Measurements from ENCODE around the gene KLK14. TPM values are rescaled to one million over a fixed set of nuclear protein-coding genes. Genes with fewer than 3 reads are reported as not detected.

Gene KLK14
- total and polyA plus RNA-seq, 8 donors: 0.17 to 0.45 (median 0.27) TPM; not detected in 2

- Histone ChIP-seq H3K4me1 (no peaks in the 10 kb centered on the region), H3K27me3 (peaks cover 0 to 4% of the 10 kb centered on the region in 2 donors), H3K36me3 (no peaks in the 10 kb centered on the region), H3K4me3 (no peak overlapping the region), H3K9me3 (no peaks in the 10 kb centered on the region), H3K27ac (no peak overlapping the region)
- TF ChIP-seq CTCF (IDR thresholded peaks at IDR 0.05): no peak
- intact Hi-C loops (cut with DNase I): no loop called here
- DNase-seq: no peak
- no peak for ATAC-seq
These were observed 42.5 kb downstream of the KLK14 start for GRCh38 chr19:51040151-51040550.

- ATAC-seq (no peak), DNase-seq (no peak)
- Histone ChIP-seq H3K27ac (no peak overlapping the region), H3K4me1 (no peaks in the 10 kb centered on the region), H3K4me3 (no peak overlapping the region), H3K36me3 (no peaks in the 10 kb centered on the region), H3K27me3 (peaks cover 0 to 23% of the 10 kb centered on the region in 2 donors), H3K9me3 (no peaks in the 10 kb centered on the region)
- TF ChIP-seq CTCF (IDR thresholded peaks at IDR 0.05): no peak
- intact Hi-C loops (cut with DNase I): no loop called here
These were observed 46.2 kb downstream of the KLK14 start for GRCh38 chr19:51036519-51036918.

- intact Hi-C loops (cut with DNase I): no loop called here
- ATAC-seq (no peak), DNase-seq (no peak)
- H3K4me3 ChIP-seq: no peak within 1 kb of the TSS
- peaks cover 0 to 37% of the 10 kb centered on the region in 2 donors for H3K27me3 ChIP-seq
- no peaks in the 10 kb centered on the region for H3K4me1 ChIP-seq
- H3K27ac ChIP-seq: no peak within 1 kb of the TSS
- H3K9me3 ChIP-seq: no peaks in the 10 kb centered on the region
- H3K36me3 ChIP-seq: no peaks in the 10 kb centered on the region
- TF ChIP-seq CTCF (IDR thresholded peaks at IDR 0.05): no peak
These were observed 48.0 kb downstream of the KLK14 start, which contains the start of gene KLK12 for GRCh38 chr19:51034704-51035103. KLK12 (minus strand) TSS chr19:51035002; CDS start chr19:51034621, 381 bp downstream.

- ATAC-seq: no peak
- no peak for DNase-seq
- Histone ChIP-seq H3K9me3 (no peaks in the 10 kb centered on the region), H3K36me3 (no peaks in the 10 kb centered on the region), H3K4me1 (no peaks in the 10 kb centered on the region), H3K4me3 (no peak overlapping the region), H3K27me3 (peaks cover 0 to 64% of the 10 kb centered on the region in 2 donors), H3K27ac (no peak overlapping the region)
- intact Hi-C loops (cut with DNase I): no loop called here
- TF ChIP-seq CTCF (IDR thresholded peaks at IDR 0.05): no peak
These were observed 50.8 kb downstream of the KLK14 start for GRCh38 chr19:51031880-51032225.

GRCh38 chr19:51031220-51031879 lies 51.3 kb downstream of the KLK14 start:
- no peaks in the 10 kb centered on the region for H3K36me3 ChIP-seq
- no peaks in the 10 kb centered on the region for H3K9me3 ChIP-seq
- TF ChIP-seq CTCF (IDR thresholded peaks at IDR 0.05): no peak
- no peak overlapping the region for H3K4me3 ChIP-seq
- intact Hi-C loops (cut with DNase I): no loop called here
- H3K27me3 ChIP-seq: peaks cover 0 to 69% of the 10 kb centered on the region in 2 donors
- H3K4me1 ChIP-seq: no peaks in the 10 kb centered on the region
- H3K27ac ChIP-seq: no peak overlapping the region
- DNase-seq (no peak), ATAC-seq (no peak)

Measured in left lung (tissue), 10 donors.